EL (cell line): Measurements from ENCODE around the gene NPTX1.

Source experiments
- DNase-seq: peaks from one replicate; pipeline ENCODE4 v3.0.0-alpha.2; 2016

The NPTX1 gene

GRCh38 chr17:80458016-80458415 lies 18.4 kb downstream of the NPTX1 start:
- no peak for DNase-seq

GRCh38 chr17:80457236-80457856 lies 19.1 kb downstream of the NPTX1 start:
- no peak for DNase-seq

- peak; percentile 47 for DNase-seq
These were observed 19.8 kb downstream of the NPTX1 start for GRCh38 chr17:80456465-80457235.

- peak; percentile 29 for DNase-seq
These were observed 20.6 kb downstream of the NPTX1 start for GRCh38 chr17:80455784-80456183.

GRCh38 chr17:80455336-80455710 lies 21.1 kb downstream of the NPTX1 start:
- DNase-seq, result peak; percentile 63

GRCh38 chr17:80454557-80455335 lies 21.7 kb downstream of the NPTX1 start:
- DNase-seq, result peak; percentile 96

- DNase-seq, result no peak
These were observed 22.3 kb downstream of the NPTX1 start for GRCh38 chr17:80453998-80454556.

- no peak for DNase-seq
These were observed 23.0 kb downstream of the NPTX1 start for GRCh38 chr17:80453126-80453997.

GRCh38 chr17:80452173-80452915 lies 24.1 kb downstream of the NPTX1 start:
- no peak for DNase-seq

GRCh38 chr17:80451104-80451775 lies 25.2 kb downstream of the NPTX1 start:
- DNase-seq, result no peak

GRCh38 chr17:80449930-80450576 lies 26.4 kb downstream of the NPTX1 start:
- no peak for DNase-seq

- no peak for DNase-seq
These were observed 27.0 kb downstream of the NPTX1 start for GRCh38 chr17:80449194-80449929.

GRCh38 chr17:80447790-80448189 lies 28.6 kb downstream of the NPTX1 start:
- no peak for DNase-seq

GRCh38 chr17:80446645-80447405 lies 29.6 kb downstream of the NPTX1 start:
- peak; percentile 40 for DNase-seq

- DNase-seq, result no peak
These were observed 30.7 kb downstream of the NPTX1 start for GRCh38 chr17:80445726-80446110.

GRCh38 chr17:80445007-80445725 lies 31.2 kb downstream of the NPTX1 start:
- DNase-seq, result no peak

GRCh38 chr17:80444644-80444979 lies 31.8 kb downstream of the NPTX1 start:
- no peak for DNase-seq

GRCh38 chr17:80443916-80444643 lies 32.3 kb downstream of the NPTX1 start:
- DNase-seq, result no peak
